Measurements from ENCODE around the gene CACNG8.

Gene CACNG8

DNA sequence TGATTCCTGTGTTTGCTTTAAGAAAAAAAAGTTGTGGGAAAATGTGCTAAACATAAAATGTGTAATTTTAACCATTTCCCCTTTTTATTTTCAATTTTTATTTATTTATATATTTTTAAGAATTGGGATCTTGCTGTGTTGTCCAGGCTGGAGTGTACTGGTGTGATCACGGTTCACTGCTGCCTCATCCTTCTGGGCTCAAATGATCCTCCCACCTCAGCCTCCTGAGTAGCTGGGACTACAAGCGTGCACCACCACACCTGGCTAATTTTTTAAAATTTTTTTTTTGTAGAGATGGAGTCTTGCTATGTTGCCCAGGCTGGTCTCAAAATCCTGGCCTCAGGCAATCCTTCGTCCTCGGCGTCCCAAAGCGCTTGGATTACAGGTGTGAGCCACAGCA lies 47.7 kb downstream of the CACNG8 start (continued):
- TF ChIP-seq POU6F1 (CRISPR knock-in tag; IDR thresholded peaks at IDR 0.05; ENCODE audit: borderline replicate concordance, low read depth) = no peak
- TF ChIP-seq OSR1 (CRISPR knock-in tag; IDR thresholded peaks at IDR 0.05) = no peak

DNA sequence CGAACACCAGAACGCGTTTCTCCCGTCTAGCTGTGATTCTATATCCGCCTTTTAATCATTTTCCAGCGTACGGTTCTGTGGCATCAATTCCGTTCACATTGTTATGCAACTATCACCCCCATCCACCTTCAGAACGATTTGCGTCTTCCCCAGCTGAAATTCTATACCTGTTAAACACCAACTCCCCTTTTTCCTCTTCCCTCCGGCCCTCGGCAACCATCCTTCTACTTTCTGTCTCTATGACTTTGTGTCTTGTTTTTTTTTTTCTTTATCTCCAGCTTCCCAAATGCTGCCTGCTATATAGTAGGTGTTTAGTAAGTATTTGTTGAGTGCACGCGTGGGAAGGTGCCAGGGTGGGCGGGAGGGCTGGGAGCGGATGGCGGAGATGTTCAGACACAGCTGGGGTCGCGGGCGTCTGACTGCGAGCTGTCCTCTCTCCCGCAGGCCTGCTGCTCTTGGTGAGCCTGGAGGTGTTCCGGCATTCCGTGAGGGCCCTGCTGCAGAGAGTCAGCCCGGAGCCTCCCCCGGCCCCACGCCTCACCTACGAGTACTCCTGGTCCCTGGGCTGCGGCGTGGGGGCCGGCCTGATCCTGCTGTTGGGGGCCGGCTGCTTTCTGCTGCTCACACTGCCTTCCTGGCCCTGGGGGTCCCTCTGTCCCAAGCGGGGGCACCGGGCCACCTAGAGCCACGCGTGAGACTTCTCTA lies 48.9 kb downstream of the CACNG8 start:
- peak; percentile 40; the same call in 2 of the 3 replicates for ATAC-seq
- TF ChIP-seq ZNF70 (CRISPR knock-in tag; IDR thresholded peaks at IDR 0.05) (no peak), PATZ1 (CRISPR knock-in tag; IDR thresholded peaks at IDR 0.05; ENCODE audit: borderline replicate concordance) (no peak), ARNTL (CRISPR knock-in tag; IDR thresholded peaks at IDR 0.05; ENCODE audit: borderline replicate concordance, low read depth) (no peak), ISL1 (CRISPR knock-in tag; IDR thresholded peaks at IDR 0.05) (no peak), BACH2 (CRISPR knock-in tag; IDR thresholded peaks at IDR 0.05; ENCODE audit: borderline replicate concordance) (no peak), ZC3H10 (CRISPR knock-in tag; IDR thresholded peaks at IDR 0.05) (no peak), ESRRG (CRISPR knock-in tag; IDR thresholded peaks at IDR 0.05) (no peak)

- TF ChIP-seq, protein P1, sequence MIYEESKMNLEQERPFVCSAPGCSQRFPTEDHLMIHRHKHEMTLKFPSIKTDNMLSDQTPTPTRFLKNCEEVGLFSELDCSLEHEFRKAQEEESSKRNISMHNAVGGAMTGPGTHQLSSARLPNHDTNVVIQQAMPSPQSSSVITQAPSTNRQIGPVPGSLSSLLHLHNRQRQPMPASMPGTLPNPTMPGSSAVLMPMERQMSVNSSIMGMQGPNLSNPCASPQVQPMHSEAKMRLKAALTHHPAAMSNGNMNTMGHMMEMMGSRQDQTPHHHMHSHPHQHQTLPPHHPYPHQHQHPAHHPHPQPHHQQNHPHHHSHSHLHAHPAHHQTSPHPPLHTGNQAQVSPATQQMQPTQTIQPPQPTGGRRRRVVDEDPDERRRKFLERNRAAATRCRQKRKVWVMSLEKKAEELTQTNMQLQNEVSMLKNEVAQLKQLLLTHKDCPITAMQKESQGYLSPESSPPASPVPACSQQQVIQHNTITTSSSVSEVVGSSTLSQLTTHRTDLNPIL (CRISPR knock-in tag; IDR thresholded peaks at IDR 0.05; ENCODE audit: low read depth) = no peak
- no peak for TF ChIP-seq CSDC2 (CRISPR knock-in tag; IDR thresholded peaks at IDR 0.05)
- TF ChIP-seq ZNF8 (CRISPR knock-in tag; IDR thresholded peaks at IDR 0.05) = no peak
- no peak for TF ChIP-seq ISL1 (CRISPR knock-in tag; IDR thresholded peaks at IDR 0.05)
- no peak for TF ChIP-seq ZFP3 (CRISPR knock-in tag; IDR thresholded peaks at IDR 0.05)
- no peak for TF ChIP-seq RARB (CRISPR knock-in tag; IDR thresholded peaks at IDR 0.05)
- no peak for TF ChIP-seq TCF4 (CRISPR knock-in tag; IDR thresholded peaks at IDR 0.05; ENCODE audit: borderline replicate concordance)
- TF ChIP-seq ZFP30 (CRISPR knock-in tag; IDR thresholded peaks at IDR 0.05) = no peak
- no peak for TF ChIP-seq ZNF70 (CRISPR knock-in tag; IDR thresholded peaks at IDR 0.05)
- TF ChIP-seq ESRRG (CRISPR knock-in tag; IDR thresholded peaks at IDR 0.05) = no peak
- no peak for TF ChIP-seq ARNTL (CRISPR knock-in tag; IDR thresholded peaks at IDR 0.05; ENCODE audit: borderline replicate concordance, low read depth)
- no peak for TF ChIP-seq PPARA (CRISPR knock-in tag; IDR thresholded peaks at IDR 0.05; ENCODE audit: borderline replicate concordance)
- ATAC-seq = no peak
Measured at GRCh38 chr19:54013866-54014265, 51.1 kb downstream of the CACNG8 start.

DNA sequence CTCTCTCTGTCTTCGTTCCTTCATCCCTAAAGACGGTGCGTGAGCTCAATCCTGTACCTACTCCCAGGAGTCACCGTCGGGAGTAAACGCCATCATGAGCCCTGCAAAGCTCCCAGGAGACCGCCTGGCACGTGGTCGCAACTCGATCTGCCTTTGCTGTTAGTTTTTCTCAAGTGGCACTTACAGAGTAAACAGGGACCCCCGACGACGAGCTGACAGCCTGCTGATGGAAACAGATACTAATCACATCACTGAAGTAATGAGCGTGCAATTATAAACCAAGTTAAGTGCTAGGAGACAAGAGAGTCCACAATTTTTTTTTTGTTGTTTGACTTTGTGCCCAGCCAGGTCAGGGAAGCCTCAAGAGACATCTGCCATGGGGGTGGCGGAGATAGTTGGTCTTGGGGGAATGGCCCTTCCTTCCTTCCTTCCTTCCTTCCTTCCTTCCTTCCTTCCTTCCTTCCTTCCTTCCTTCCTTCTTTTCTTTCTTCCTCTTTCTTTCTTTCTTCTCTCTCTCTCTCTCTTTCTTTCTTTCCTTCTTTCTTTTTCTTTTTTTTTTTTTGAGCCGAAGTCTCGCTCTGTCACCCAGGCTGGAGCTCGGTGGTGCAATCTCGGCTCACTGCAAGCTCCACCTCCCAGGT lies 52.3 kb downstream of the CACNG8 start:
- TF ChIP-seq ARNTL (CRISPR knock-in tag; IDR thresholded peaks at IDR 0.05; ENCODE audit: borderline replicate concordance, low read depth) (no peak), RARB (CRISPR knock-in tag; IDR thresholded peaks at IDR 0.05) (no peak), TCF4 (CRISPR knock-in tag; IDR thresholded peaks at IDR 0.05; ENCODE audit: borderline replicate concordance) (no peak), ZFP30 (CRISPR knock-in tag; IDR thresholded peaks at IDR 0.05) (no peak), ZNF8 (CRISPR knock-in tag; IDR thresholded peaks at IDR 0.05) (no peak)
- no peak for ATAC-seq

GRCh38 chr19:54017261-54017660 lies 54.5 kb downstream of the CACNG8 start:
- no peak for ATAC-seq

More at GRCh38 chr19:54017261-54017660, 54.5 kb downstream of the CACNG8 start:
- TF ChIP-seq ARNTL (CRISPR knock-in tag; IDR thresholded peaks at IDR 0.05; ENCODE audit: borderline replicate concordance, low read depth) (no peak), CSRNP3 (CRISPR knock-in tag; IDR thresholded peaks at IDR 0.05) (no peak), ZNF8 (CRISPR knock-in tag; IDR thresholded peaks at IDR 0.05) (no peak), POU6F1 (CRISPR knock-in tag; IDR thresholded peaks at IDR 0.05; ENCODE audit: borderline replicate concordance, low read depth) (no peak), ZFP30 (CRISPR knock-in tag; IDR thresholded peaks at IDR 0.05) (no peak), ISL1 (CRISPR knock-in tag; IDR thresholded peaks at IDR 0.05) (no peak)

Measured in SK-N-SH treated with all-trans-retinoic acid at 6 μM for 48 hours (cell line).